ACC112 (cell line): ENCODE data around the gene TM7SF2.
A peak's percentile ranks its signal among the peaks of the same experiment; 100 is the strongest.

Experiments
- H2AFZ ChIP-seq: fragments of 200-600 bp; sonication (generic); one replicate; pipeline ENCODE4 v1.6.0; 2017; ENCODE audit warnings: antibody characterized with exemption, low read length; ENCODE audit not compliant: unreplicated experiment
- H3K27ac ChIP-seq: fragments of 200-600 bp; sonication (generic); 2 replicates; pipeline ENCODE4 v1.5.1; 2014; ENCODE audit warnings: low read depth, mild to moderate bottlenecking, antibody characterized with exemption, low read length, moderate library complexity
- H3K27me3 ChIP-seq: fragments of 200-600 bp; sonication (generic); 2 replicates; pipeline ENCODE4 v1.6.1; 2014; ENCODE audit warnings: mild to moderate bottlenecking, antibody characterized with exemption, low read length, moderate library complexity, mixed read lengths; ENCODE audit not compliant: insufficient read depth
- H3K36me3 ChIP-seq: fragments of 200-600 bp; sonication (generic); 2 replicates; pipeline ENCODE4 v1.6.1; 2016; ENCODE audit warnings: mild to moderate bottlenecking, antibody characterized with exemption, low read length, moderate library complexity, mixed read lengths; ENCODE audit not compliant: insufficient read depth
- H3K4me1 ChIP-seq: fragments of 200-600 bp; sonication (generic); one replicate; pipeline ENCODE4 v1.6.1; 2016; ENCODE audit warnings: low read length, mixed read lengths; ENCODE audit not compliant: insufficient read depth, unreplicated experiment, control insufficient read depth
- H3K4me3 ChIP-seq: fragments of 200-600 bp; sonication (generic); 2 replicates; pipeline ENCODE4 v1.5.1; 2014; ENCODE audit warnings: mild to moderate bottlenecking, low read depth, low read length
- H3K79me2 ChIP-seq: fragments of 200-600 bp; sonication (generic); one replicate; pipeline ENCODE4 v1.6.0; 2016; ENCODE audit warnings: low read length; ENCODE audit not compliant: control insufficient read depth, unreplicated experiment, insufficient read depth

Gene TM7SF2

GRCh38 chr11:65090628-65091027 lies 21.0 kb upstream of the TM7SF2 start:
- H3K4me1 ChIP-seq: peaks cover 3% of the 10 kb centered on the region
- H3K36me3 ChIP-seq: 0 out of 2 replicates have a peak, but pooled peaks cover 2% of the 10 kb centered on the region
- H3K27ac ChIP-seq: no peak overlapping the region
- H3K27me3 ChIP-seq: no peaks in the 10 kb centered on the region
- H2AFZ ChIP-seq: no peak overlapping the region
- H3K4me3 ChIP-seq: no peak overlapping the region
- H3K79me2 ChIP-seq: peaks cover 2% of the 10 kb centered on the region

- H3K4me1 ChIP-seq: peaks cover 5% of the 10 kb centered on the region
- H3K4me3 ChIP-seq: peak overlapping the region; percentile 86
- H3K27ac ChIP-seq: no peak overlapping the region
- peak overlapping the region; percentile 97 for H2AFZ ChIP-seq
- peaks cover 5% of the 10 kb centered on the region for H3K79me2 ChIP-seq
- H3K27me3 ChIP-seq: no peaks in the 10 kb centered on the region
- no peaks in the 10 kb centered on the region for H3K36me3 ChIP-seq
Measured at GRCh38 chr11:65095427-65095826, 16.2 kb upstream of the TM7SF2 start.

GRCh38 chr11:65095974-65096806 lies 15.5 kb upstream of the TM7SF2 start, which contains the start of gene VPS51:
VPS51 (plus strand) TSS chr11:65096214; CDS start chr11:65096251, 37 bp downstream.
- no peaks in the 10 kb centered on the region for H3K36me3 ChIP-seq
- no peaks in the 10 kb centered on the region for H3K27me3 ChIP-seq
- H3K4me1 ChIP-seq: peaks cover 5% of the 10 kb centered on the region
- H3K79me2 ChIP-seq: peaks cover 5% of the 10 kb centered on the region
- peak within 1 kb of the TSS; percentile 97 for H2AFZ ChIP-seq
- peak within 1 kb of the TSS; percentile 45 for H3K27ac ChIP-seq
- peak within 1 kb of the TSS; percentile 86 for H3K4me3 ChIP-seq

- H3K27me3 ChIP-seq: no peaks in the 10 kb centered on the region
- H3K27ac ChIP-seq: no peak overlapping the region
- H2AFZ ChIP-seq: no peak overlapping the region
- peaks cover 5% of the 10 kb centered on the region for H3K79me2 ChIP-seq
- peaks cover 8% of the 10 kb centered on the region for H3K4me1 ChIP-seq
- no peaks in the 10 kb centered on the region for H3K36me3 ChIP-seq
- H3K4me3 ChIP-seq: peak overlapping the region; percentile 86
Measured at GRCh38 chr11:65096926-65097325, 14.7 kb upstream of the TM7SF2 start.

GRCh38 chr11:65100674-65101350 lies 10.9 kb upstream of the TM7SF2 start:
- Histone ChIP-seq H3K27ac (no peak overlapping the region), H3K36me3 (no peaks in the 10 kb centered on the region), H2AFZ (no peak overlapping the region), H3K79me2 (peaks cover 8% of the 10 kb centered on the region), H3K4me1 (peaks cover 17% of the 10 kb centered on the region), H3K27me3 (no peaks in the 10 kb centered on the region), H3K4me3 (no peak overlapping the region)

- no peaks in the 10 kb centered on the region for H3K36me3 ChIP-seq
- peaks cover 12% of the 10 kb centered on the region for H3K4me1 ChIP-seq
- peaks cover 3% of the 10 kb centered on the region for H3K79me2 ChIP-seq
- no peak overlapping the region for H3K4me3 ChIP-seq
- peak overlapping the region; percentile 66 for H2AFZ ChIP-seq
- H3K27me3 ChIP-seq: no peaks in the 10 kb centered on the region
- peak overlapping the region; percentile 45; the same call in 1 of the 2 replicates for H3K27ac ChIP-seq
Measured at GRCh38 chr11:65102142-65103095, 9.3 kb upstream of the TM7SF2 start.

GRCh38 chr11:65103476-65103875 lies 8.2 kb upstream of the TM7SF2 start:
- Histone ChIP-seq H3K4me1 (peaks cover 12% of the 10 kb centered on the region), H3K36me3 (no peaks in the 10 kb centered on the region), H3K79me2 (peaks cover 3% of the 10 kb centered on the region), H3K27ac (no peak overlapping the region), H2AFZ (no peak overlapping the region), H3K27me3 (no peaks in the 10 kb centered on the region), H3K4me3 (no peak overlapping the region)

- no peaks in the 10 kb centered on the region for H3K27me3 ChIP-seq
- H3K36me3 ChIP-seq: no peaks in the 10 kb centered on the region
Measured at GRCh38 chr11:65104628-65105027, 7.0 kb upstream of the TM7SF2 start.

GRCh38 chr11:65107078-65107477 lies 4.6 kb upstream of the TM7SF2 start:
- Histone ChIP-seq H3K27ac (no peak overlapping the region), H3K27me3 (no peaks in the 10 kb centered on the region), H3K36me3 (no peaks in the 10 kb centered on the region), H2AFZ (no peak overlapping the region), H3K4me1 (peaks cover 12% of the 10 kb centered on the region), H3K4me3 (no peak overlapping the region), H3K79me2 (peaks cover 3% of the 10 kb centered on the region)

More at GRCh38 chr11:65104628-65105027, 7.0 kb upstream of the TM7SF2 start:
- Histone ChIP-seq H3K4me1 (peaks cover 12% of the 10 kb centered on the region), H3K4me3 (no peak overlapping the region), H2AFZ (no peak overlapping the region), H3K27ac (no peak overlapping the region), H3K79me2 (peaks cover 3% of the 10 kb centered on the region)
